NCI-H1105 treated with DMSO at 0.1 percent for 48 hours (cell line): Measurements from ENCODE around the gene CTIF.

Experiments used
- DNase-seq: peaks from one replicate; lab custom pipeline; 2025; lab: John Stamatoyannopoulos, UW

CTIF gene

GRCh38 chr18:48886520-48887293, 347.9 kb downstream of the CTIF start:
- DNase-seq = no peak

GRCh38 chr18:48887294-48887904, 348.6 kb downstream of the CTIF start:
- no peak for DNase-seq

- no peak for DNase-seq
Measured at GRCh38 chr18:48887905-48888772, 349.3 kb downstream of the CTIF start.

GRCh38 chr18:48888773-48889080, 349.9 kb downstream of the CTIF start:
- DNase-seq = no peak

GRCh38 chr18:48889115-48889941, 350.5 kb downstream of the CTIF start:
- DNase-seq = no peak

- DNase-seq = no peak
Measured at GRCh38 chr18:48889981-48890762, 351.3 kb downstream of the CTIF start.

GRCh38 chr18:48891721-48892120, 352.9 kb downstream of the CTIF start:
- no peak for DNase-seq

- peak; percentile 97 for DNase-seq
Measured at GRCh38 chr18:48892146-48892855, 353.5 kb downstream of the CTIF start.

GRCh38 chr18:48893061-48893607, 354.3 kb downstream of the CTIF start:
- DNase-seq = no peak

- DNase-seq = no peak
Measured at GRCh38 chr18:48893608-48894600, 355.1 kb downstream of the CTIF start.

- no peak for DNase-seq
Measured at GRCh38 chr18:48894799-48895346, 356.0 kb downstream of the CTIF start.

GRCh38 chr18:48896326-48896874, 357.6 kb downstream of the CTIF start:
- no peak for DNase-seq

- no peak for DNase-seq
Measured at GRCh38 chr18:48896875-48897511, 358.2 kb downstream of the CTIF start.

- DNase-seq = no peak
Measured at GRCh38 chr18:48897531-48897930, 358.7 kb downstream of the CTIF start.

- no peak for DNase-seq
Measured at GRCh38 chr18:48898521-48898920, 359.7 kb downstream of the CTIF start.

GRCh38 chr18:48899558-48900174, 360.8 kb downstream of the CTIF start:
- DNase-seq = no peak

GRCh38 chr18:48900469-48900868, 361.6 kb downstream of the CTIF start:
- DNase-seq = no peak
